Activated CD8-positive, alpha-beta memory T cell treated with anti-CD3 and anti-CD28 coated beads, Interleukin-2, amount 50 U/mL, for 24 hours (primary cell): Measurements from ENCODE around the gene FBXO42.
"Not testable (repeated sequence)": the region's sequence is repeated elsewhere in the genome, so short reads cannot be mapped to it uniquely, and the experiment has no call there.

ENCODE experiments used
- DNase-seq: peaks from one replicate; pipeline ENCODE4 v3.0.0-alpha.2; 2020; ENCODE audit errors: extremely low read depth

The FBXO42 gene

GRCh38 chr1:16244650-16245285, 107.5 kb downstream of the FBXO42 start:
- no peak for DNase-seq

- DNase-seq, result peak; percentile 55
Observed at GRCh38 chr1:16243936-16244649, 108.2 kb downstream of the FBXO42 start.

DNA sequence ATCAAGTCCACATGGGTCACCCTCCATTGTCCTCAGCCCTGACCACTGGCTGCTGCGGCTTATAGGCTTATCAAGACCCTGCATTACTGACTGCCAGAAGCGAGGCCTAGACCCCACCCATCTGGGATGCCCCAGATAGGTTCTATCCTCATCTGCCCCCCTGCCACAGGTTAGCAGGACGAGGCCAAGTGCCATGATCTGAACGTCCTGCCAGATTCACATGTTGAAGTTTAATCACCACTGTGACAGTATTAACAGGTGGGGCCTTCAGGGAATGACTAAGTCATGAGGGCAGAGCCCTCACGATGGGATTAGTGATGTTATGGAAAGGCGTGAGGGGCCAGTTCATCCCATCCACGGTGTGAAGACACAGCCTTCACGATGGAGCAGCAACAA, 109.1 kb downstream of the FBXO42 start:
- no peak for DNase-seq

DNA sequence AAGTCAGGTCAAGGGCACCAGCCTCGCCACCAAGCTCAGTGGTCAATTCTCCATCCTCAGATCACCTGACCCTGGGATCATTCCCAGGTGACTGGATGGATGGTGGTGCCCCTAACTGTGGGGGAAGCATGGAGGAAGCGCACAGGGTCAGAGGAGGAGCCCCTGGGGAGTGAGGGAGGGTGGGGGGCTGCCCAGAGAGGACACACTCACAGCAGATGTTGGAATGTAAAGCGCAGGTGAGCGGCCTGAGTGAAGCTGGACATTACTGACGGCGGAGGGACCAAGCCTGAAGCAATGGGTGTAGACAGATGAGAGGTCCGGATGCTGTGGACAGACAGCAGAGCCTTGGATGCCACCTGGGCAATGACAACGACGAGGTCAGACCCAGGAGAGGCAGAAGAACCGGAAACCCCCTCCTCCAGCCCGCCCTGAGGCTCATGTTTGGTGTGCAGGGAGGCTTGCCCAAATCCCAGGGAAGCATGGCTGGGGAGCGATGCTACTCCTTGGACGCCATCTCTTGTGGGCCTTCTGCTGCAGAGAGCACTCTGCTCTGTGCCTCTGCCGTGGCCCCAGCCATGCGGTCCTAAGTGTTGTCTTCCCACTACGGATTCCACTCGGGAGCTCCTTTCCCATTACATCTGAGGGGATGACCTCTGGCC, 109.6 kb downstream of the FBXO42 start:
- no peak for DNase-seq

DNA sequence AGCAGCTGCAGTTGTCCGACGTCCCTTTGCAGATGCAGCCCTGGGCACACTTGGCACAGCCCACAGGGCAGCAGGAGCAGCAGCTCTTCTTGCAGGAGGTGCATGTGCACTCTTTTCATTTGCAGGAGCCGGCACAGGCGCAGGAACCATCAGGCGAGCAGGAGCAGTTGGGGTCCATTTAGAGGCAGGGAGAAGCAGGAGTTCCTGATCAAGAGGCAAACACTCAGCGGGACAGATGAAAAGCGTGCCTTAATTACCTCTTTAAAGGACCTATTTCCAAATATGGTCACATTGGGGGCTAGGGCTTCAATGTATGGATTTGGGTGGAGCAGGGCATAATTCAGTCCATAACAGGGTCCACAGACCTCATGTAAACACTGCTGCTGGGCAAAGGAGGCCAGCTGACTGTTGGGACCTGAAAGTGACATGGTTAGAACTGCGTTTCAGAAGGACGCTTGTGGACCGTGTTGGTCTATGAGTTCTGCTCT, 111.0 kb downstream of the FBXO42 start:
- no peak for DNase-seq

DNA sequence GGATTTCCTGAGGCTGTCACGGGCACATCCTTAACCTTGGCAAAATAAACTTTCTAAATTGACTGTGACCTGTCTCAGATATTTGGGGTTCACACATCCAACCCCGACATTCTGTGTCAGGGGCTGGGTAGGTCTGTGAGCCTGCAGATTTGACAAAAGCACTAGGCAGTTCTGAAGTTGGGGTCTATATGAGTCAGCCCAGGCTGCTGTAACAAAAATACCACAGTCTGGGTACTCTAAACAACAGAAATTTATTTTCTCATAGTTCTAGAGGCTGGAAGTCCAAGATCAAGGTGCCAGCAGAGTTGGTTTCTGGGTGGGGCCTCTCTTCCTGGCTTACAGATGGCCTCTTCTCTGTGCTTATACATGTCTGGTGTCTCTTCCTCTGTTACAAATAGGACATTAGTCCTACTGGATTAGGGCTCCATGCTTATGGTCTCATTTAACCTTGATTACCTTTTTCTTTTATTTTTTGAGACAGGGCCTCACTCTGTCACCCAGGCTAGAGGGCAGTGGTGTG, 112.2 kb downstream of the FBXO42 start:
- no peak for DNase-seq

- no peak for DNase-seq
Observed at GRCh38 chr1:16237343-16237830, 114.9 kb downstream of the FBXO42 start.

GRCh38 chr1:16236511-16237342, 115.6 kb downstream of the FBXO42 start, which contains the start of gene CPLANE2:
TSS of gene CPLANE2 (minus strand) at chr1:16237183. CDS start at chr1:16236742, 441 bp downstream.
- peak; percentile 86 for DNase-seq

GRCh38 chr1:16235944-16236510, 116.3 kb downstream of the FBXO42 start:
- DNase-seq, result no peak

DNA sequence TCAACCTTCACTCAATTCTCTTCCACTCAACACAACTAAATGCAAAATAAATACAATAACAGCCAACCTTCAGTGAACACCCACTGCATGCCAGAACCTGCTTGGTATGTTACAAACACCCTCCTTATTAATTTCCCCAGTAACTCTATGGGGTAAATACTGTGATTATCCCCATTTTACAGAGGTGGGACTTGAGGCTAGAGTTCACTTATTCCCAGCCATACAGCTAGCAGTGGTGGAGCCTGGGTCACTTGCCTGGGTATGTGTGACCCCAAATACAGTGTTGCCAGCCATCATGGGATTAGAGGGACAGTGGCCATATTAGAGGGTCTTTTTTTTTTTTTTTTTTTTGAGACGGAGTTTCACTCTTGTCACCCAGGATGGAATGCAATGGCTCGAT, 116.9 kb downstream of the FBXO42 start:
- no peak for DNase-seq

GRCh38 chr1:16233431-16233830, 118.8 kb downstream of the FBXO42 start:
- no peak for DNase-seq

DNA sequence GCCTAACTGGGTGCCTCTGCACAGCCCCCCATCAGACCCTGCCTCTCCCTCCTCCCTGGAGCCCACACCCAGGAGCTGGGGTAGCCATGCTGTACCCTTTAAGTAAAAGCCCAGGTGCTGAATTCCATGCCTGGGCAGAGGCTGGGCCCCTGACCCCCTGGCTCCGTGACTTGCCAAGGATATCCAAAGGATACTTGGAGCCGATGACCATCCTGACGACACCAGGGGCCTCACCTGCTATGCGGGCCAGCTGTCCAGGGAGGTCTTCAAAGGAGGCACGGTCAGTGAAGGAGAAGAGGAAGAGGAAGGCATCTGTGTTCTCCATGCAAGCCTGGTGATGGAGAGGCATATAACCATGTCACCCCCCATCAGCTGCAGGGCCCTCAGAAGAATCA, 120.0 kb downstream of the FBXO42 start:
- no peak for DNase-seq

DNA sequence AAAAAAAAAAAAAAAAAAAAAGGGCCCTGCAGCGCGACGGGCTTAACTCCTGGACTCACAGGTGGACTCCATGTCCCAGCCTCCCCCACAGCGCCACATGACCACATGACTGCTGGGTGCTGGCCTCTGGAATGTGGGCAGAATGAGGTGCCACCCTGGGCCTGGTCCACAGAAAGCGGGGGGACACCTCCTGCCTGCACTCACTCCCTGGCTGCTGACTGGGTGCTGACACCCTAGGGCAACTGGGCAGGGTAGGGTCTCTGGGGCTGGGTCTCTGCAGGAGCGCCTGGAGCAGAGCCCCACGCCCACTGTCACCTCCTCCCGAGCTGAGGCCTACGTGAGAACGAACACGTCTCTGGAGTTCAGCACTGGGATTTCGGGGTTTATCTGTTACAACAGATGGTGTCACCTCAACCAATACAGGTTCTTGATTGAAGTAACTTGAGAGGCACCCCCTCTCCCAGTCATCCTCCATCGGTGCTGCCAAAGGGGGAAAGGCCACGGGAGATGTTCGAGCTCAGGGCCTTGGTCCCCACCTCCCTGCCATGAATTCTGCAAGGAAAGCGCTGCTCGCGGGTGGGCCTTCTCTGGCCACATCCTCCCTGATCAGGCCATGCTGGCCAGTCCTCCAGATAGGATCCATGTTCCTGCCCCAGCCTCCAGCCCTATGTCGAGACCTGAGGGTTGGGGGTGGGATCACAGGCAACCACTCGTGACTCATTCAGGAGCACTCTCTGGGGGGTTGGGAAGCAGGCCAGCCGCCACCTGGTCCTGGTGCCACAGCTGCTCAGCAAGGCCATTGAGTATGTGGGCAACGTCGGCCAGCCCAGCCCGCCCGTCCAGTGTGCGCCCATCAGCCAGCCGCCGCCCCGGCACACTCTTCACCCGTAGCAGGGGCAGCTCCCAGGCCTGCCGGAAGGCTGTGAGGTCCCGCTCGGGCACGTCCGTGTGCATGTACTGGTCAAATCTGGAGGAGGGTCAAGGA, 120.7 kb downstream of the FBXO42 start:
- DNase-seq, result no peak

DNA sequence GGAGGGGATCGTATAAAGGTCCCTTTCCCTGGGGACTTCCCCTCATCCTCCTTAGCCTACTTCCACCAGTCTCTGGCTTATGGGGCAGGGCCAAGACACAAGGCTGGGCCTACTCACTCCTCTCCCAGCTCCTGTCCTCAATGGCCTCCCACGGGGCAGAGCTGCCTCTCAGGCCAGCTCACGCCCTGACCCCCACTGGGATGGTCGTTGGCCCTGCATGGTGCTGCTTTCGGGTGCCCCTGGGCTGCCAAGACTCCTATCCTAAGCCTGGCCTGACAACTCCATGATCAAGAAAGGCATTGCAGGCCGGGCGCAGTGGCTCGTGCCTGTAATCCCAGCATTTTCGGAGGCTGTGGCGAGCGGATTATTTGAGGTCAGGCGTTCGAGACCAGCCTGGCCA, 121.5 kb downstream of the FBXO42 start:
- no peak for DNase-seq

- no peak for DNase-seq
Observed at GRCh38 chr1:16229976-16230740, 122.1 kb downstream of the FBXO42 start.

GRCh38 chr1:16226490-16227179, 125.6 kb downstream of the FBXO42 start:
- no peak for DNase-seq

DNA sequence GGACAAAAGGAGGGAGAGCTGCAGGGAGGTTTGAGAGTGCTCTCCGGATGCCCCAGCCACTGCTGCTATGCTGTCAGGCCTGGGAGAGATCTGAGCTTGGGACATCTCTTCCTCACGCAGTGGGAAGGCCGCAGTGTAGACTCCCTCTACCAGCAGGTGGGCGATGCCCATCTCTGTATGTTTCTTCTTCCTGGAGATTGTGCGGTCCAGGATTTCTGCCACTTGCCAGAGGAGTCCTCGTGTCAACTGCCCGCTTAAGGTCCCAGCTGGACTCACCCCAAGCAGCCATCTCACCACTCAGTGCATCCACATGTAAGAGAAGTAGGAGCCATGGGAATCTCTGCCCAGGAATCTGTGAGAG, 126.2 kb downstream of the FBXO42 start:
- no peak for DNase-seq

- DNase-seq, result no peak
Observed at GRCh38 chr1:16224472-16224871, 127.8 kb downstream of the FBXO42 start.

DNA sequence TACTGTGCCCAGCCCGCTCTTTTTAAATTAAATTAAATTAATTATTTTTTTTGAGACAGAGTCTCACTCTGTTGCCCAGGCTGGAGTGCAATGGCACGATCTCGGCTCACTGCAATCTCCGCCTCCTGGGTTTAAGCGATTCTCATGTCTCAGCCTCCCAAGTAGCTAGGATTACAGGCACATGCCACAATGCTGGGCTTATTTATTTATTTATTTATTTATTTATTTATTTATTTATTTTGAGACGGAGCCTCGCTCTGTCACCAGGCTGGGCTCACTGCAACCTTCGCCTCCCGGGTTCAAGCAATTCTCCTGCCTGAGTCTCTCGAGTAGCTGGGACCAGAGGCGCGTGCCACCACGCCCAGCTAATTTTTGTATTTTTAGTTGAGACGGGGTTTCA, 129.6 kb downstream of the FBXO42 start:
- not testable (repeated sequence) for DNase-seq
